Stimulated activated CD8-positive, alpha-beta memory T cell treated with anti-CD3 and anti-CD28 coated beads, Interleukin-15, amount 100 ng/mL, for 48 hours (primary cell): Measurements from ENCODE around the gene GVQW3.
A peak's percentile ranks its signal among the peaks of the same experiment; 100 is the strongest.

Experiments used
- DNase-seq, 2 donors: peaks; one replicate each; pipeline ENCODE4 v3.0.0-alpha.2; 2020; ENCODE audit warnings: low read depth in 2 of 2

Gene GVQW3

GRCh38 chr11:76380977-76381719 lies at the start of gene GVQW3, which contains the start of gene THAP12:
TSS of gene GVQW3 (plus strand) at chr11:76381323. CDS start at chr11:76381829, 506 bp downstream.
TSS of gene THAP12 (minus strand) at chr11:76381132. CDS start at chr11:76380836, 296 bp downstream.
- DNase-seq = peak; percentile 96

GRCh38 chr11:76334826-76335389 lies 46.2 kb upstream of the GVQW3 start:
- no peak for DNase-seq

- DNase-seq = no peak
Observed at GRCh38 chr11:76335842-76336241, 45.3 kb upstream of the GVQW3 start.

DNA sequence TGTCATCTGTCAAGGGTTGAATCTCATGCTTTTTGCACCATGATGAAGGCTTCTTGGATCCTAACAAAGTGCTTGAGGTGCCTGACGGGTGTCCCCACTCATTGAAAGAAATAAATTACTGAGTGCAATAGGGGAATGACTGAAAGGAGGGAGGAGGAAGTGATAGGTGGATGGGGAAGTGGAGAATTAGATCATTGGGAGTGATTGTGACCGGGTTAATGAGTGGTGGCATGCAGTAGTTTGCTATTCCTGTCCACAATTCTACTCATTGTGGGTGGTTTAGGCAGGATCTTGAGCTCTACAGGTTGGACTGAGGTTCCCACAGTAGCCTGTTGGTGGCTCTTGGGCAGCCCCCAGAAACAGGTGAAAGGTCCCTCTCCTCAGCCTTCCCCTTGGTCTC lies 44.5 kb upstream of the GVQW3 start:
- no peak for DNase-seq

GRCh38 chr11:76337469-76337868 lies 43.7 kb upstream of the GVQW3 start:
- no peak for DNase-seq

GRCh38 chr11:76337923-76338322 lies 43.2 kb upstream of the GVQW3 start:
- no peak for DNase-seq

- no peak for DNase-seq
Observed at GRCh38 chr11:76339221-76339620, 41.9 kb upstream of the GVQW3 start.

GRCh38 chr11:76347466-76347865 lies 33.7 kb upstream of the GVQW3 start:
- no peak for DNase-seq

DNA sequence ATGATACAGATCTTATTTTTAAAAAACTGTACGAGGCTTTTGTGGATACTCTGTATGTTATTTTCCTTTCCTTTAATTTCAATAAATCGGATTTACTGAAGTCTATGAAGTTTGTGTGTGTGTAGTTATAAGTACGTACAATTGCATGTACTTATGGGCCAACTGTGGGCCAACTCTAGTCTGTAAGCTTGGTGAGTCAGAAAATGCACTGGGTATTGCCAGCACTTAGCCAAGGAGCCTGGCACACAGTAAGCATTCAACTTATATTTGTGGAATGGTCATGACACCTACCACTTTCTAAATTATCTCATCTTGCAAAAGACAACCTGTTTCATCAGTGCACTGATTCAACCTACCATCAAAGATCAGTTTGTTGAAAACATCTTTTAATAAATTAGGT lies 32.8 kb upstream of the GVQW3 start:
- no peak for DNase-seq

DNA sequence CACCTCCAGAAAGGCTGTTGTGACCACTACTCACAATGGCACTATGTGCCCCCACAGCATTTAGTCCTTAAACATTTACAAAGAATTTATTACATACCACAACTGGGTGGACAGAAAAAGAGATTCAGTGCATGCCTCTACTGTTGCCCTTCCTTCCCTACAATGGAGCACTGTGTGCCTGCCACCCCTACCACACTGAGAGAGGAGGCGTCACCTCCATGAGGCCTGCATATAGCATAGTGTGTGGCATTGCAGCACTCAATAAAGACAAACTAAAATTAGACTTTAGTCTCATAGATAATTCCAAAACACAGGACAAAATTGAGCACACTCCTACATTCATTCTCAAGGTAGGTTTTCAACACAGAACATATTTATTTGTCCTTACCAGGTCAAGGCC lies 26.0 kb upstream of the GVQW3 start:
- DNase-seq = no peak

DNA sequence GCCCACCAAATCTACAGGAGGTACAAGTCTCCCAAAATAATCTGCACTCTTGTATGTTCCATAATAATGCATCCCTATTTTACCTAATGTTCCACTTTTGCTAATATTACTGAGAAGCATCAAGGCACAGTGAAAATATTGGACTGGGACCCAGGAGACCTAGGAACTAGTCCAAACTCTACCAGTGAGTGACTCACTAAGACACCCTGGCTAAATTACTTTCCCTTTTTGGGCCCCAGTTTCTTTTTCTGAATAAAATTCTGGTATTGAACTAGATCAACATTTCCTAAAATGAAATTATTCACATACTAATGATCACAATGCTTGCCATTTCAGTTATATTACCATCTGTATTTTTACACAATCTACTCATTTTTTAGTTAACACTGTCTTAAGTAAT lies 19.7 kb upstream of the GVQW3 start:
- DNase-seq = no peak

DNA sequence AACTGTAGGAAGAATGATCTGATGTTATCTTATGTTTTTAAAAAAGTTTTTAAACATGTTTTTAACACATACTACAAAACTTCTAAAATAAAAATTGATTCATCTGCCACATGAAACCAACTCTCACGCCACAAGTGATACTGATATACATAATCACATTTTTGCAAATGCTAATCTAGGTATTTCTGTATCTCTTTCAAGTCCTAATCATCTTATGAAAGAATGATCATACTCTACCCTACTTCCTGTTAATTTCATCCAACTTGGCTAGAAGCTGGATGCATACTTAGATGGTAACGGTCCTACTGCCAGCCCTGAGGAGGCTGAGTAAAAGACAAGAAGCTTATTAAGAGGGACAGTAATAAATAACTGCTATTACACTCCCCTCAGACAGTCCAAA lies 19.3 kb upstream of the GVQW3 start:
- no peak for DNase-seq

GRCh38 chr11:76362716-76363115 lies 18.4 kb upstream of the GVQW3 start:
- no peak for DNase-seq

DNA sequence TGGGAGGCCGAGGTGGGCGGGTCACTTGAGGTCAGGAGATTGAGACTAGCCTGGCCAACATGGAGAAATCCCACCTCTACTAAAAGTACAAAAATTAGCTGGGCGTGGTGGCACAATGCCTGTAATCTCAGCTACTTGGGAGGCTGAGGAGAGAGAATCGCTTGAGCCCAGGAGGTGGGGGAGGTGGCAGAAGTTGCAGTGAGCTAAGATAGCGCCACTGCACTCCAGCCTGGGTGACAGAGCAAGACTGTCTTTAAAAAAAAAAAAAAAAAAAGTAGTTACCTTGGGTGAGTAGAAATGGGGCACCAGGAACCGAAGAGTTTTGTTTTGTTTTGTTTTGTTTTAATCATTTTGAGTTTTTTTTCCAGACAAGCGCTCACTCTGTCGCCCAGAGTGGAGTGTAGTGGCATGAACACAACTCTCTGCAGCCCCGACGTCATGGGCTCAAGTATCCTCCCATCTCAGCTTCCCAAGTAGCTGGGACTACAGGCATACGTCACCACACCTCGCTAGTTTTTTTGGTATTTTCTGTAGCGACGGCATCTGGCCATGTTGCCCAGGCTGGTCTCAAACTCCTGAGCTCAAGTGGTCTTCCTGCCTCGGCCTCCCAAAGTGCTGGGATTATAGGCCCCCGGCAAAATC lies 16.0 kb upstream of the GVQW3 start:
- DNase-seq = no peak

- no peak for DNase-seq
Observed at GRCh38 chr11:76368490-76368889, 12.6 kb upstream of the GVQW3 start.

DNA sequence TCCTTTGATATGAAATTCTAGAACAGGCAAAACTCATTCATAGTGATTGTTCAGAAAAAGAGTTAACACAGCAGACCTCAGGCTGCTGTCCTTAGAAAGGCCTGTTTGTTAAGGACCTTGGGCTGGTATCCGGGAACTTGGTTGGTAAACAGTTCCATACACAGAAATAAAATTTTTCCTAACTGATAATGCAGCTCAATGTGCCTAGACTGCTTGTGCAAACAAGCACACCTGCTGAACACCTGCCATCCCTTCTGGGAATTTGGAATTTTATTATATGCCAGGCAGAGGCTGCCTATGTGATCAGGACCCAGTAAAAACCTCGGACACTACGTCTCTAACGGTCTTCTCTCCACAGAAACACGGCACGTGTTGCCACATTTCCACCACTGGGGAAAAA lies 11.7 kb upstream of the GVQW3 start:
- no peak for DNase-seq

GRCh38 chr11:76371170-76371569 lies 10.0 kb upstream of the GVQW3 start:
- peak in 1 of 2 donors; percentile 8 for DNase-seq

- no peak for DNase-seq
Observed at GRCh38 chr11:76376746-76377558, 4.2 kb upstream of the GVQW3 start.

DNA sequence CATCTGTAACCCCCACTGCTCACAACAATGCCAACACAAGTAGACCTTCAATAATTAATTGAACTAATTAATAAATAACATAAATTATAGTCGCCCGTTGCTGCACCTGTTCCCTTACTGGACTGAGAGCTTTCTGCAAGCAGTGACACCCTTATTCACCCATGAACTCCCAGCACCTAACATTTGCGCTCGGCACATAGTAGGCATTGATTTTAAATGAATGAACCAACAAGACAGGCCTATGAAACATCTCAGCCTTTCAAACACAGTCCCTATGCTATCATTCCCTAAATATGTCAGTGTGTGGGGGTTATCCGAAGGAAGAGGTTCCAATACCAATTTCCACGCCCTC lies 1.3 kb upstream of the GVQW3 start:
- no peak for DNase-seq

DNA sequence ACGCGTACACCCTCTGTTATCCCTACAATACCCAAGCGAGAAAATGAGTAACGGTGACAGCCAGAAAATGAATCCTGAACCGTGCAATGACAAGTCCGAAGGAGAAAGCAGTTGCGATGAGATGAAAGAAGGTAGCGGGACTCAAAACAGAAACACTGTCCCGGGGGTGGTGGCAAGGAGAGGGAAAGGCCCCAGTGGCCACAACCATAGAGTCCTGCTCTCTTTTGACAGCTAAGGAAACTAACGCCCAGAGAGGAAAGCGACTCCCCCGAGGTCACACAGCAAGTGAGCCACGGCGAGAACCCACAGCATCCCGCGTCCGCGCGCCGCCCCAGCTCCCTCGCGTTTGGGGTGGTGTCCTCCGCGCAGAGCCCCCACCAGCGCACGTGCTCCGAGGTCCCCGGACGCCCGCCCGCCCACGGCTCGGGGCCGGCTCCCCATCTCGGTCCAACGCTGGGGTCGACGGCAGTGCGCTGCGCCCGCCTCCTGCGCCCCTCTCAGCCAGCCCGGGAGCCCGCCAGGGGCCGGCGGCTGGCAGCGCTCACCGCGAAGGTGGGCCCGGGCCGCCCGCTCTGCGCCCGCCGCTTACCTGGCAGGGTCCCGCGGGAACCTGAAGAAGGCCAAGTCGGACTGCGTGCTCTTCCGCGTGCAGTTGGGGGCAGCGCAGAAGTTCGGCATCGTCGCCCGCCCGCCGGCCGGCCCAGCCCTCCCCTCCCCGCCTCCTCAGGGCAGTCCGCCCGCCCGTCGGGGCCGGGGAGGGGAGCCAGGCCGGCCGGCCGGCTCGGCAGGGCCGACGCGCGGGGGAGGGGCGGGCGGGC lies 755 bp upstream of the GVQW3 start:
- DNase-seq = peak; percentile 35 to 49

DNA sequence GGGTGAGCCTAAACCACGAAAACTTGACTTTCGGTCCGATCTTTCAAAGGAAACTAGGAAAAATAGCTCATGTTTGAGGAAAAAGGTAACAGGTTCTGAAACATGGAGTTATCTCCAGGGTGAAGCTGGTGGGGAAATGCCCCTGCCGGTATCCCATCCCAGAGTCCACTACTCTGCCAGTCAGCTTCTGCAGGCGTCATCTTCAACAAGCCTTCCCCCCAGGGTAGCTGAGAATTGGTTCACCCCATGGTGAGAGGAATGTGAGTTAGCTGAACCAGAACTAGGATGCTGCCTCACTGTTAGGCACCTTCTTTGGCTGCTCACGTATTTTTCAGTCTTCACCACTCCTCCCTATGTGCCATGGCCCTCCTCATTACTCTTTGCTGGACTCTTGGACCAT lies 1.1 kb downstream of the GVQW3 start:
- no peak for DNase-seq
